ENCODE data around the gene SLC37A1. TPM values are rescaled to one million over a fixed set of nuclear protein-coding genes. Genes with fewer than 3 reads are reported as not detected.

The SLC37A1 gene
- total RNA-seq, 1 experiment from 2014 or later = 37.7 TPM

GRCh38 chr21:42559326-42559725, 45.7 kb downstream of the SLC37A1 start:
- Mint-ChIP-seq H3K27me3 (ENCODE audit: low read depth) (no peaks in the 10 kb centered on the region; the same call in 1 of the 2 replicates), H3K27ac (no peak overlapping the region), H3K4me1 (peaks cover 2% of the 10 kb centered on the region in 2 experiments), H3K9me3 (no peaks in the 10 kb centered on the region), H3K36me3 (ENCODE audit: insufficient read depth in 1 of 3, low read depth in 3 of 3) (peaks cover 2 to 77% (median 34%) of the 10 kb centered on the region in 3 experiments; a peak in 6 of 7 replicates), H3K4me3 (no peak overlapping the region)
- Histone ChIP-seq H4K5ac (ENCODE audit: insufficient read length, low read depth, low read length) (no peak overlapping the region), H3K9ac (ENCODE audit: extremely low read depth, insufficient read length, low read length) (no peak overlapping the region), H3K79me1 (ENCODE audit: insufficient read depth, low read depth, low read length, poor library complexity, severe bottlenecking) (no peaks in the 10 kb centered on the region), H3K23me2 (ENCODE audit: insufficient read length, low read depth, low read length, poor library complexity, severe bottlenecking) (no peaks in the 10 kb centered on the region), H4K20me1 (ENCODE audit: control insufficient read depth, insufficient read depth, insufficient read length) (no peaks in the 10 kb centered on the region), H3K56ac (ENCODE audit: insufficient read length, low read depth, low read length) (no peak overlapping the region), H3K4me2 (ENCODE audit: insufficient read depth, insufficient read length, low read length) (no peak overlapping the region), H4K8ac (replicated peaks; ENCODE audit: insufficient read length, low read depth, low read length) (no peak overlapping the region), H3K23ac (ENCODE audit: insufficient read length, low read depth, low read length) (no peak overlapping the region), H2BK12ac (ENCODE audit: insufficient read length, low read depth, low read length) (no peak overlapping the region), H2BK5ac (ENCODE audit: insufficient read length, low read length) (no peak overlapping the region), H3K27me3 (ENCODE audit: insufficient read depth, low read length) (no peaks in the 10 kb centered on the region), H3K9me3 (ENCODE audit: control insufficient read depth, low read depth, low read length) (no peaks in the 10 kb centered on the region), H2BK20ac (ENCODE audit: low read depth, low read length, poor library complexity, severe bottlenecking) (no peak overlapping the region), H2AFZ (ENCODE audit: low read length) (no peak overlapping the region), H3K4me1 (ENCODE audit: insufficient read depth, low read length) (no peaks in the 10 kb centered on the region), H4K91ac (ENCODE audit: insufficient read length, low read depth, low read length) (no peak overlapping the region), H2BK15ac (ENCODE audit: low read depth, low read length) (no peak overlapping the region), H3K27ac (ENCODE audit: insufficient read length, low read depth, low read length) (no peak overlapping the region), H2AK5ac (ENCODE audit: insufficient read length, low read length) (no peak overlapping the region), H3K18ac (ENCODE audit: insufficient read length, low read depth, low read length) (no peak overlapping the region), H3T11ph (ENCODE audit: low read length) (no peak overlapping the region), H3K4ac (ENCODE audit: low read depth, low read length) (no peak overlapping the region), H3K79me2 (ENCODE audit: insufficient read depth, low read length) (no peaks in the 10 kb centered on the region), H3K14ac (ENCODE audit: insufficient read depth, low read length) (no peak overlapping the region), H2BK120ac (ENCODE audit: low read depth, low read length, poor library complexity, severe bottlenecking) (no peak overlapping the region)
- no CpG with 5 or more reads among the region's 13 CpGs for WGBS (ENCODE audit: extremely low coverage, insufficient read length, low lambda C conversion rate)
- no peak for DNase-seq
- TF ChIP-seq CTCF (conservative IDR thresholded peaks at IDR 0.05) = no peak
